OCI-LY7 (cell line): Measurements from ENCODE around the gene CRHR1.

Experiments
- EZH2phosphoT487 ChIP-seq: fragments of 200-600 bp; sonication (generic); IDR thresholded peaks from 2 replicates; pipeline ENCODE4 v1.6.1; 2018; ENCODE audit warnings: low read depth, borderline replicate concordance, mild to moderate bottlenecking, mixed run types, antibody characterized with exemption, low read length, moderate library complexity, mixed read lengths
- TF ChIP-seq, protein P1 (sequence below): fragments of 200-600 bp; sonication (generic); conservative IDR thresholded peaks from 2 replicates; pipeline ENCODE4 v1.5.1; 2014; ENCODE audit warnings: mild to moderate bottlenecking, antibody characterized with exemption, low read length, moderate library complexity, mixed read lengths

DNA sequence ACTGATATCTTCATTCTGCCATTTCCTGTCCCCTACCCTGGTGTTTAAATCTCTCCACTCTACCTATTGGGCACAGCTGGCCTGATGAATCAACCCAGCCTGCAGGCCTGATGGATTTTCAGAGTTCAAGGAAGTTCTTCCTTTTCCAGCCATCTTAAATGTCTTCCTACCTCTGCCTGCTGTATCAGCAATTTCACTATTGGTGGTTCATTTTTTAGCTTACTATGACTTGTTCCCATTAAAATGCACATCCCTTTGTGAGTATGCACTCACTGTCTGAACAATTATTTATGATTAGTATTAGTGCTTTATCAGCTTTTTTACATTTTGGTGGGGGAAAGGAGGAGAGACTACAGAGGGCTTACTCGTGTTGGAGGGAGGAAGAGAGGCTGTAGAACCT lies 48.6 kb upstream of the CRHR1 start:
- TF ChIP-seq, protein P1, sequence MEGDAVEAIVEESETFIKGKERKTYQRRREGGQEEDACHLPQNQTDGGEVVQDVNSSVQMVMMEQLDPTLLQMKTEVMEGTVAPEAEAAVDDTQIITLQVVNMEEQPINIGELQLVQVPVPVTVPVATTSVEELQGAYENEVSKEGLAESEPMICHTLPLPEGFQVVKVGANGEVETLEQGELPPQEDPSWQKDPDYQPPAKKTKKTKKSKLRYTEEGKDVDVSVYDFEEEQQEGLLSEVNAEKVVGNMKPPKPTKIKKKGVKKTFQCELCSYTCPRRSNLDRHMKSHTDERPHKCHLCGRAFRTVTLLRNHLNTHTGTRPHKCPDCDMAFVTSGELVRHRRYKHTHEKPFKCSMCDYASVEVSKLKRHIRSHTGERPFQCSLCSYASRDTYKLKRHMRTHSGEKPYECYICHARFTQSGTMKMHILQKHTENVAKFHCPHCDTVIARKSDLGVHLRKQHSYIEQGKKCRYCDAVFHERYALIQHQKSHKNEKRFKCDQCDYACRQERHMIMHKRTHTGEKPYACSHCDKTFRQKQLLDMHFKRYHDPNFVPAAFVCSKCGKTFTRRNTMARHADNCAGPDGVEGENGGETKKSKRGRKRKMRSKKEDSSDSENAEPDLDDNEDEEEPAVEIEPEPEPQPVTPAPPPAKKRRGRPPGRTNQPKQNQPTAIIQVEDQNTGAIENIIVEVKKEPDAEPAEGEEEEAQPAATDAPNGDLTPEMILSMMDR: no peak
- TF ChIP-seq EZH2phosphoT487: no peak
